Muscle layer of colon (tissue), 2 donors: ENCODE data around the gene GUCD1.

Experiments used
- H3K27ac ChIP-seq: one replicate; pipeline ENCODE4 v1.7.0; 2013; ENCODE audit warnings: low read depth, mild to moderate bottlenecking, low read length, moderate library complexity
- H3K27me3 ChIP-seq, 2 donors: one replicate each; pipeline ENCODE4 v1.7.0; 2013; ENCODE audit warnings: low read length in 2 of 2, mild to moderate bottlenecking in 2 of 2; ENCODE audit not compliant: insufficient read depth in 2 of 2, control insufficient read depth in 1 of 2
- H3K36me3 ChIP-seq: one replicate; pipeline ENCODE4 v1.7.0; 2013; ENCODE audit warnings: mild to moderate bottlenecking, low read length; ENCODE audit not compliant: insufficient read depth
- H3K4me1 ChIP-seq: one replicate; pipeline ENCODE4 v1.7.0; 2013; ENCODE audit warnings: mild to moderate bottlenecking, low read length; ENCODE audit not compliant: insufficient read depth
- H3K4me3 ChIP-seq, 2 donors: one replicate each; pipeline ENCODE4 v1.7.0; 2013; ENCODE audit warnings: low read length in 2 of 2, low read depth in 1 of 2, mild to moderate bottlenecking in 1 of 2, moderate library complexity in 1 of 2
- H3K9ac ChIP-seq: one replicate; pipeline ENCODE4 v1.7.0; 2013; ENCODE audit warnings: low read length
- H3K9me3 ChIP-seq: one replicate; pipeline ENCODE4 v1.7.0; 2013; ENCODE audit warnings: mild to moderate bottlenecking, low read length
- donor health status: abdominal sarcoma.
- donor health status: Adenocarcinoma of cecum.

GUCD1 gene

DNA sequence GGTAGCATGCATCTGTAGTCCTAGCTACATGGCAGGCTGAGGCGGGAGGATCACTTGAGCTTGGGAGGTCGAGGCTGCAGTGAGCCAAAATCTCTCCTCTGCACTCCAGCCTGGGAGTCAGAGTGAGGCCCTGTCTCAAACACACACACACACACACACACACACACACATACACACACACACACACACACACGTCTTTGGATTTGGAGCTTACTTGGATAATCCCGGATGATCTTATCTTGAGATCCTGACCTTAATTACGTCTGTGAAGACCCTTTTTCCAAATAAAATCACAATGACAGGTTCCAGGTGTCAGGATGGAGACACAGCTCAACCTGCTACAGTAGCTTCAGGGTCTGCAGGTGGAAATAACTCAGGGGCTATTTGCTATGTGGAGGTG, 58.7 kb downstream of the GUCD1 start:
- H3K9ac ChIP-seq = no peak overlapping the region
- no peaks in the 10 kb centered on the region for H3K36me3 ChIP-seq
- H3K4me1 ChIP-seq = no peaks in the 10 kb centered on the region
- H3K27ac ChIP-seq = no peak overlapping the region
- no peaks in the 10 kb centered on the region for H3K9me3 ChIP-seq
- H3K27me3 ChIP-seq = peaks cover 11 to 25% of the 10 kb centered on the region in 2 donors
- no peak overlapping the region for H3K4me3 ChIP-seq

DNA sequence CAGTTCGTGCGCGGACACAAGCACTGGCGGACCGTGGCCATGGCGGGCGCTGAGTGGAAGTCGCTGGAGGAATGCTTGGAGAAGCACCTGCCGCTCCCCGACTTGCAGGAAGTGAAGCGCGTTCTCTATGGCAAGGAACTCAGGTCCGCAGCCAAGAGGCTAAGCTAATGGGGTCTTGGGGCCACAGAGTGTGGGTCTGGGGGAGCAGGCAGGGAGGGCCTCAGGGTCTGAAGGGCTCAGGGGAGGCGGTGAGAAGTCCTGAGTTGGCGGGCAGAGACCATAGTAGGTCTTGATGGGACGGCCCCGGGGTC, 59.6 kb downstream of the GUCD1 start:
- no peak overlapping the region for H3K9ac ChIP-seq
- peaks cover 11 to 25% of the 10 kb centered on the region in 2 donors for H3K27me3 ChIP-seq
- H3K4me1 ChIP-seq = no peaks in the 10 kb centered on the region
- H3K36me3 ChIP-seq = no peaks in the 10 kb centered on the region
- no peak overlapping the region for H3K27ac ChIP-seq
- H3K9me3 ChIP-seq = no peaks in the 10 kb centered on the region
- H3K4me3 ChIP-seq = no peak overlapping the region

DNA sequence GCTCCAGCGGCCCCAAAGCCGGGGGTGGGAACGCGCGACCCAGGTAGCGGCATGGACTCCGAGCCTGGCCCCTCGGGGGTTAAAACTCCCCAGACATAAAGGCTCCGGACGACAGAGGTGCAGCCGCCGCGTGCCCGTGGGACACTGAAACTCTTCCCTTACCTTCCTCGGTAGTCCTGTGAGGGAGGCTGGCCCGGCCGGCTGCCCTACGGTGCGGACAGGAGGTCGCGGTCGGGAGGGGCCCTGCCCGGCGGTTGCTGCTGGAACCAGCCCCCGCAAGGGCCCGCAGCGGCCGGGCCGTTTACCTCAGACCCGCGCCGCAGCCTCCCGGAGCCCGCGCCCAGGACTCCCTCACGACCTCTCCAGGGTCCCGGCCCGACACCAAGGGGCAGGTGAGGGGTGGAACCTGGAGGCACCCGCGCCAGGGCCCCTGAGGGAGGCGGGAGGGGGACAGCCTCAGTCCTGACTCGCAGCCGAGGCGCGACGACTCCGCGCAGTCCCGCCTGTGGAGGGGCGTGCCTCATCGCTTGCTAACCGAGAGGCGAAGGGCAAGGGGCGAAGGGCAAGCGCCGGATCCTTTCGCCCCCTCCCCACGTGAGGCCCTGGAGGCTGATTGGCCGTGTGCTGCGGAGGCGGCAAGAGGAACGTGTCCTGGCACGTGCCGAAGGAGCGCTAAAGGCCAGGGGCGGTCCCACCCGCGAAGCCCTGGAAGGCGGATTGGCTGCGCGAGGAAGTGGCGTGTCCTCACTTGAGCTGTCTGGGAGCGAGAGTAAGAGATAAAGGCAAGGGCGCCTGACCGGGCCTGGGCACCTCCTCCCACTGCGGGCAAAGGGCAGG, 60.2 kb downstream of the GUCD1 start, which contains the start of gene UPB1:
Gene UPB1, plus strand, starts transcription at position 805 of the 837 bp plus-strand sequence. CDS start 72 bp downstream, outside the sequence.
- H3K27me3 ChIP-seq = peaks cover 11 to 25% of the 10 kb centered on the region in 2 donors
- H3K9me3 ChIP-seq = no peaks in the 10 kb centered on the region
- no peak within 1 kb of the TSS for H3K9ac ChIP-seq
- no peaks in the 10 kb centered on the region for H3K4me1 ChIP-seq
- no peaks in the 10 kb centered on the region for H3K36me3 ChIP-seq
- H3K27ac ChIP-seq = no peak within 1 kb of the TSS
- no peak within 1 kb of the TSS for H3K4me3 ChIP-seq

DNA sequence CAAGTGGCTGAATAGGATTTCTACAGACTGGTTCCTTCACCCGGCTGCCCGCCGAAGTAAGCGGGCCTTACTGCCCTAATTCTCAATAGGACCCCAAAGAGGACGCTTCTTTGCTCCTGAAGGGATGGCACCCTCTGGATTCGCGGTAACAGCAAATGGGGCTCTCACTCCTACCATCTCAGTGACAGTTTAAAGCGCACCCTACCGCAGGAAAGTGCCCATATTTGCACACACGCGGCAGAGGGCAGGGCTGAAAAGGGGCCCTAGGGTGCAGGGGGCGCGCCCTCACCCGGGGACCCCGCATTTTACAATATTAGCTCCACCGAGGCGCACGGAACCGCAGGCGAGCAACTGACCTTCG, 60.8 kb downstream of the GUCD1 start:
- Histone ChIP-seq H3K9ac (no peak overlapping the region), H3K27ac (no peak overlapping the region), H3K36me3 (no peaks in the 10 kb centered on the region), H3K27me3 (peaks cover 11 to 25% of the 10 kb centered on the region in 2 donors), H3K4me3 (no peak overlapping the region), H3K4me1 (no peaks in the 10 kb centered on the region), H3K9me3 (no peaks in the 10 kb centered on the region)

DNA sequence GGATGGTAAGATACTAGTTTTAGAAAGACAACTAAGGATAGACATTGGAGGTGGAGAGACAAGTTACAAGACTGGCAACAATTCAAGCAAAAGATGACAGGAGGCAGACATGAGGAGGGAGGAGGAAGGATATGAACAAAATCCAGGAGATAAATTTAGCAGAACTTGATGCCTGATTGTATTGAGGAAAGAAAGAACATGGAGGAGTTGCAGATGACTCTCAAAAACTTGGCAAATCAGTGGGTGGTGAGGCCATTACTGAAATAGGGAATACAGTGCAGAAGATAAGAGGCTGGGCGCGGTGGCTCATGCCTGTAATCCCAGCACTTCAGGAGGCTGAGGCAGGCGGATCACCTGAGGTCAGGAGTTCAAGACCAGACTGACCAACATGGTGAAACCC, 62.5 kb downstream of the GUCD1 start:
- Histone ChIP-seq H3K27ac (no peak overlapping the region), H3K36me3 (no peaks in the 10 kb centered on the region), H3K27me3 (peaks cover 11 to 25% of the 10 kb centered on the region in 2 donors), H3K4me1 (no peaks in the 10 kb centered on the region), H3K4me3 (no peak overlapping the region), H3K9me3 (no peaks in the 10 kb centered on the region), H3K9ac (no peak overlapping the region)
